GM12873 (cell line): ENCODE measurements around the gene MAGI3.

Experiments
- CTCF ChIP-seq: IDR thresholded peaks from 2 replicates; pipeline ENCODE4 v1.5.1; 2012; ENCODE audit warnings: low read depth, mild to moderate bottlenecking, moderate library complexity, low read length, control low read depth; ENCODE audit not compliant: insufficient read depth; ENCODE audit errors: missing control alignments

The MAGI3 gene

GRCh38 chr1:113391649-113392271, 1.4 kb downstream of the MAGI3 start:
- TF ChIP-seq CTCF, result no peak

- TF ChIP-seq CTCF, result no peak
These were observed 2.3 kb downstream of the MAGI3 start for GRCh38 chr1:113392541-113393128.

GRCh38 chr1:113394043-113394862, 3.9 kb downstream of the MAGI3 start:
- TF ChIP-seq CTCF, result no peak

- TF ChIP-seq CTCF, result no peak
These were observed 4.5 kb downstream of the MAGI3 start for GRCh38 chr1:113394863-113395259.

- TF ChIP-seq CTCF, result no peak
These were observed 5.8 kb downstream of the MAGI3 start for GRCh38 chr1:113396102-113396501.

- TF ChIP-seq CTCF, result no peak
These were observed 6.3 kb downstream of the MAGI3 start for GRCh38 chr1:113396585-113396984.

GRCh38 chr1:113399062-113399583, 8.8 kb downstream of the MAGI3 start:
- no peak for TF ChIP-seq CTCF
